Middle frontal gyrus (tissue), 1 donor: ENCODE measurements around the gene VCAN.
A peak's percentile ranks its signal among the peaks of the same experiment; 100 is the strongest.

Source experiments
- DNase-seq: peaks from one replicate; pipeline ENCODE4 v3.0.0-alpha.2; 2015; ENCODE audit warnings: low spot score; ENCODE audit errors: extremely low spot score

The VCAN gene

GRCh38 chr5:83467371-83468035 is 4.0 kb upstream of the VCAN start:
- no peak for DNase-seq

DNA sequence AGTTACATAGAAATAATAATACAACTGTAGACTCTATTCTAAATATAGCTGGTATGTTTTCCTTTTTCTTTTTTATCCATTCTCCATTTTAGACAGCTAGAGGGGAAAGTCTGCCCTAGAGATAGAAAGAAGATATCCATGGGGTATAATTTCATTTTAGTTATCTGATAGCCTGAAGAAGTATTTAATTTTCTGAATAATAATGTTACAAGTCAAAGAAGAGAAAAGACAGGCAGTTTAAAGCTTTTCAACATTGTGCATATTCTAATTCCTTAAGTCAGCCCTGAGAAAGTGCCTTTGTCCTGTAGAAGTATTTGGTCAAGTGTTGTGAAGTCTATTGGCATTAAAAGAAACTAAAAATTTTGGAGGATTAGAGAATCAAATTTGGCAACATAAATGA is 2.5 kb upstream of the VCAN start:
- DNase-seq: no peak

DNA sequence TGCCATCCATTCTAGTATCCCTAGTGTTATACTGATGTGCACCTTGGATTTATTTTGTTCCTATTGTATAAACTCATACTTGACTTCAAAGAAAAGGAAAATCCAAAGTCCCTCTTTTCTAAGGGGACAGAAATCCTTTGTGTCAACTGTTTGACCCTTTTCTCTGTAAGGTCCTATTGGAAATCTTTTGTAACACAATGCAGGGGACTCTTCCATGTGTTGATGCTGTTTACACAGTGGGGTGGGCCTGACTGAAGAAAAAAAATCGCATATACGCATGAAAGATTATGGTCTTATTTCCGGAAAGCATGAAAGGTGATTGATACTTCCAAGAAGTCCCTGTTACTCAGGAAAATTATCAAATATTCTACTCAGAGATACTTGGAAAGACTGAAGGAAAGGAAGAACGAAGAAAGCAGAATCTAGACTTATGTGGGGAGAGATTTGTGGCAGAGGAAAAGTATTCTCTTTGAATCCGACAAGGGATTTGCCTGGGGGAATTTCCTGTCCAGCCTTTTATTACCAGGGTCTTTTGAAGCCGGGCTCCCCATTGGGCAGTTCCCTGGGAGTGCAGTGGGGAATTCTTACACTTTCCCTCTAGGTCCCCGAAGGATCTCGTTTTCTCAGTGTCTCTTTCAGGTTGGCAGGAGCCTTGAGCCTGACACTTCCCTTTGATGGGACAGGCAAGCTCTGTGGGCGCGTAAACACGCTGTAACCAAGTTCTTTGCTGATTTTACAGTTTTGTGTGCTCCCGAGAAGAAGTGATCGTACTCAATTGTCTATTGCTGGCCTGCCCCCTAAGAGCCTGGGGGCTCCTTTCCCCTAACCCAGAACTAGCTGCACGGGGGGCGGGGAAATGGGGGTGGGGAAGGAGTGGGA is 779 bp upstream of the VCAN start:
- DNase-seq: no peak

DNA sequence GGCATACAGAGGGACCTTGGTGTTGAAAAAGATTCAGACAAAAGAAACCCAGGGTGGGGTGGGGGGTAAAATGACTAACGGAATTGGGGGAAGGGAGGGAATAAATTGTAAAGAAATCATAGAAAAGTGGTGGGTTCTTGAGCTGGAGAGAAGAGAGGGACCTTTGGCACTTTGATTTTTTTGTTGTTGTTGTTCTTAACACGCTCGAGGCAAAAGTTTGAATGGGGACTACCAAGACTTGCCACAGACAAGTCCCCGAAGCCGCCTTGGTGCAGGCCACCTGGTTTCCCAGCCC is 616 bp downstream of the VCAN start:
- DNase-seq: no peak

DNA sequence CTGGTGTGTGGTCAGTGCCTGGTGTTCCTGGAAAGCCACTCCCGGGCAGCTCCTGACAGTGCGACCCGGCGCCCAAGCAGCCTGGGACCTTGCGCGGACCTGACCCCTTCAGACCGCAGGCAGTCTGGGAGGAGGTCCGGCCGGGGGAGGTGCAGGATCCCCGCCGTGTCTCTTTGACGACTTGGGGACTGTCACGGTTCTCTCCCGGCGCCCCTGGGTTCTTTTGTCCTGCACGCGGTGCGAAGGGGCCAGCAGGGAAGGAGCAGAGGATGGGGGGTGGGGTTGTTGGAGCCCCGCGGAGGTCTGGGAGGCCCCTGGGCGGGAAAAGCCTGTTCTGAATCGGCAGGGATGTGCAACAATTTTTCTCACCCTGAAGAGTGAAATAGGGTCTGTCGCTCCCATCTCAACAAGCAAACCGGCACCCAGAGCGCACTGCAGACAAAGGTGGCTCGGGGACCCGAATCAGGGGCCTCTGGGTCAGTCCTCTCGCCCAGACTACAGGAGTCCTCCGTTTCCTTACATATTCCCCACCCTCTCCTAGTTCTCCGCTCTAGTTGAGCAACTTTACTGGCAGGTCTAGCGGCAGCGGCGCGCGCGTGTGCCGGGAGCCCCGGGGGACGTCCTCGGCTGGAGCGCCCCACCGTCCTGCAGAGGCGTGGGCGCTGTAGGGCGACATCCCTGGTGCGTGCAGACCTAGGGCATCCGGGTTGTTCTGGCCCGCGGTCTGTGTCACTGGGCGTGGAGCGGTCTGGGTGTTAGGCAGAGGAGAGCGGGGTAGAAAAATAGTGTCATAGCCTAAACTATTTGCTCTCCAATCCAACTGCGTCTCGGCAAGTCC is 1.2 kb downstream of the VCAN start:
- no peak for DNase-seq

- DNase-seq: peak; percentile 70
Measured at GRCh38 chr5:83473346-83474160, 2.0 kb downstream of the VCAN start.

DNA sequence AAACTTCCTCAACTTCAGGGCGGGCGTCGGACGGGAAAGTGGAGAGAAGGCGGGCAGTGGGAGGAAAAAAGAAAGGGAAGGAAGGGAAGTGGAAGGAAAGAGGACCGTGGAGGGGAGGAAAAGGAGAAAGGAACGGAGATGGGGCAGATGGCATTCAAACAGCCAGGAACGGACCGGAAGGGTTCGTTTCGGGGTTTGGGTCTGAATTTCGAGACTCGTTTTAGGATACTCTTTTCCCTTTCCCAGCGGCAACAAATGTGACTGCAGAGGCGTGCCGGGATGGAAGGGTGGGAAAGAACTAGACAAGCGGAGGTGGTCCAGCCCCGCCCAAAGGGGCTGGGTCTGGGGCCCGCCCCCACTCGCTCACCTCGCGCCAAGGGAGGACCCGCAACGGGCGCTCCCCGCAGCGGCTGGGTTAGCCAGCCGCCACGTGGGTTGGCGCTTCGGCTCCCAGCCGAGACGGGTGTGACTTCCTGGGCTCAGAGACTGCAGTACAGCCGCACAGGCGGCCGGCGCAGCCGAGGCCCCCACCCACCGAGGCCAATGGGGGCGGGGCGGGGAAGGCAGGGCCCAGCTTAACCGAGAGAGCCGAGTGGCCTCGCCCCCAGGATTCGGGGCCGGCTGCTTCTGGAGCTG is 2.7 kb downstream of the VCAN start:
- DNase-seq: peak; percentile 15

DNA sequence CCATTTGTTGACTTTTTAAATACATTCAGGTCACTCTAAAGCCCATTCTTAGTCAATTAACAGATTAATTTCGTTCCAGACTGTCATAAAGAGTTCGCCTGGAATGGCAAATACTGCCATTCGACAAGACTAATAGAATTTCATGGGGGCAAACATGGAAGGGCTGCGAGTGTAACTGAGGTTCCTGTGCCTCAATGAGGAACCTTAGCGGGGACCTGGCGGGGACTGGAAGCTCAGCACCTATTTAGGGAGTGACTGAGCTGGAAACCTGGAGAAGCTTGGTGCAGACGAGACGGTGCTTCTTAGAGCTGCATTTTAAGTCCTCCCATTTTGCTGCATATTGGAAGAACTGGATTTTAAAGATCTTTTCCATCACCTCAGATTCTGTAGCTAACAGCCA is 3.4 kb downstream of the VCAN start:
- DNase-seq: no peak

DNA sequence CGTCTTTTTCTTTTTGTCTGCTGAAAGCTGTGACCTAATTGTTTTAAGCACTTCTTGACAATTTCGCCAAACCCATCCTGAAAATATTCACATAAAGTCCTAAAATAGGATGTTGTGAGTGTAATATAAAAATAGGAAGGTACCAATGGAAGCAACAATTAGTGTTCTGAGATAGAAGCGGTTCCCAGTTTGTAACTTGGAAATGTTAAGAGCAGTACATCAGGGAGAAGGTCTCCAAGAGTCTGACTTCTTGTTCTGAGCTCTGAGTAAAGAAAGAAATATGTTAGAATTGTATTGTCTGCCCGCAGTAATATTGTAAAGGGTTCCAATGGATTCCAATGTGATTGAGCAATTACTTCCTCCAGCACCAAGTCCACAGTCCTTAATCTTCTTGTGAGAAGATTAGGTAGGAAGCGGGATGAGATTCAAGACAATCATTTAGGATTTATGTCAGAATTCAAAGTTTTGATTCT is 3.9 kb downstream of the VCAN start:
- no peak for DNase-seq

- DNase-seq: no peak
Measured at GRCh38 chr5:83475935-83476814, 4.6 kb downstream of the VCAN start.

- no peak for DNase-seq
Measured at GRCh38 chr5:83482961-83483360, 11.4 kb downstream of the VCAN start.

GRCh38 chr5:83484294-83484693 is 12.8 kb downstream of the VCAN start:
- DNase-seq: no peak

GRCh38 chr5:83485842-83486241 is 14.3 kb downstream of the VCAN start:
- no peak for DNase-seq

GRCh38 chr5:83487155-83487554 is 15.6 kb downstream of the VCAN start:
- DNase-seq: no peak

- no peak for DNase-seq
Measured at GRCh38 chr5:83488271-83488670, 16.7 kb downstream of the VCAN start.

GRCh38 chr5:83488821-83489220 is 17.3 kb downstream of the VCAN start:
- no peak for DNase-seq

- DNase-seq: no peak
Measured at GRCh38 chr5:83490203-83490602, 18.7 kb downstream of the VCAN start.

DNA sequence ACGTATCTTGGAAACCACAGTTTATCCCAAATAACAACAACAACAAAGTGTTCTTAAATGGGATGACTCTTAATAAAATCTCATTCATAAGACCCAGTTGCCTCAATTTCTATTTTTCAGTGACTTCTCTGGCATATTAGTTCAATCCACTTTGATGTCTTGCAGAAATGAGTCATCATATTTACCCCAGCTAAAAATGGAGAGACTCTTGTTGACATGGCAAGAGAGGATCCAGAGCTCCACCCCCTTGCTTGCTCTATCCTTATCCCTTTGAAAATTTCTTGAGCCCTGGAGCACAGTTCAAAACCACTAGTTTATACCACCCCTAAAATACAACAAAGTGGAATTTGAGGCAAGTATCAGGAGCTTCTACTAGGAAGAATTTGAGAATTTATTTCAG is 20.8 kb downstream of the VCAN start:
- DNase-seq: no peak

- no peak for DNase-seq
Measured at GRCh38 chr5:83493644-83494043, 22.1 kb downstream of the VCAN start.
